EH (cell line): ENCODE data around the gene TIMM10.

Experiments used
- DNase-seq: peaks from one replicate; pipeline ENCODE4 v3.0.0-alpha.2; 2015; ENCODE audit warnings: low read depth

The TIMM10 gene, protein sequence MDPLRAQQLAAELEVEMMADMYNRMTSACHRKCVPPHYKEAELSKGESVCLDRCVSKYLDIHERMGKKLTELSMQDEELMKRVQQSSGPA

DNA sequence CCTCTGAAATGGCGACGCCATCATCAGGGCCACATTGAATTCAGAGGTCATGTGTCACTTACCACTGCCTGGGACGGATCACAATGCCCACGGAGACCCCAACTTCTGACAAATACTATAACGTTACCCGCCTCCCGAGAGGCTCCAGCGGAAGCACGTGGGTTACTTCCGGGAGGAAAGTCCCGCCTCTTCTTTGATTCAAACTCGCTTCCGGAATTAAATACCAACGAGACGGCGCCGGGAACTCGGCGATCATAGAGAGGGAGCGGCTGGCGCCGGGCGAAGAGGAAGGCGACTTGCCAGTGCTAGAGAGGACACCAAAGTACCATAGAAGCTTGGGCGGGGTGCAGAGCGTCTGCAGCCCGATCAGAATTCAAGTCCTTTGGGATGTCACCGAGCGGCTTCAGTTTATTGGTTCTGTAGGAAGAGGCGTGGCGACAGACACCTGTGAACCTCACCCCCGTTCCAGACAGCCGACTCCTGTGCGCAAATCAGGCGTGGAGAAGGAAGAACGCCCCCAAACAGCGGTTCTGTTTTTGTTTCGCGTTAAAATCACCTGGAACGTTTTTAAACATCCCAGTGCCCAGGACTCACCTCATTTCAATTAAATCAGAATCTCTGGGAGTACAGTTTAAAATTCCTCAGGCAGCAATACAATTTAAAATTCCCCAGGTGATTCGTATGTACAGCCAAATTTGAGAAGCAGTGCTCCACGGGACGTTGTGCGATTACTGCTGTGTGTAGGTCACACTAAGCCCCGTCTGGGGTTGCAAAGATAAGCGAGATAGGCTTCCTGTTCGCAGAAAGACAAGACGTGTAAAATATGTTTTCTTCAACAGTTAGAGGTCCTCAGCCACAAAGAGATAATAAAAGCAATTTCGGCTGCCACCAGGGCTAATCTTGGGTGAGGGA lies at the start of gene TIMM10:
Gene TIMM10 (minus strand): TSS at position 159 of the 912 bp plus-strand sequence. CDS start 565 bp downstream, outside the sequence.
- peak; percentile 98 for DNase-seq

DNA sequence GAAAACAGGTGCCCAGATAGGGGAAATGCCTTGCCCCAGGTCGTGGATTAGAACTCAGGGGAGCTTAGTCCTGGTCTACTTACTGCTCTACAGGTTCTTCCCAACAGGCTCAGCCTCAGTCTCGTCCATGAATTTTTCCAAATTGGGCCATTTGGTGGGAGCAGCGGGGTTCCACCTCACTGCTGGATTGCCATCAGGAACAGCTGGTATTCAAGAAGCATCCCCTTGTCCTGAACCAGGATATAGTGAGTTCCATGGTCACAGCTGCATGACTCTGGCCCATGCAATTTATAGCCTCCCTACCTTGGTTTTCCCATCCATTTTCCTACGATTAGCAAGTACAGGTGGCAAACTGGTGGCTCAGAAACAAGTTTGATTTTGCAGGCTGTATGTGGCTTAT lies 43.5 kb upstream of the TIMM10 start:
- DNase-seq: no peak

DNA sequence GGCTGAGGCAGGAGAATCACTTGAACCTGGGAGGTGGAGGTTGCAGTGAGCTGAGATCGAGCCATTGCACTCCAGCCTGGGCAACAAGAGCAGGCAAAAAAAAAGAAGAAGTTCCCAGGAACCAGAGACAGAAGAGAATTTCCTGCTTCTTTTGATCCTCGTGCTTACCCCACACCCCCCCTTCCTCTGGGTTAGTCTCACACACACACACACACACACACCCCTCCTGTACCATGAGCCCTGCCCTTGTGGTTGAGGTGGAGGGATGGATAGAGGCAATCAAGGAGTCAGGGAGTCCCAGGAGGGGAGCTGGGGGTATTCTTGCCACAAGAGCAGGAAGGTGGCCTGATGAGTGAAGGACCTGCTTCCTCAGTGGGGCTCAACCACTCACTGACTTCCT lies 41.1 kb upstream of the TIMM10 start:
- no peak for DNase-seq

DNA sequence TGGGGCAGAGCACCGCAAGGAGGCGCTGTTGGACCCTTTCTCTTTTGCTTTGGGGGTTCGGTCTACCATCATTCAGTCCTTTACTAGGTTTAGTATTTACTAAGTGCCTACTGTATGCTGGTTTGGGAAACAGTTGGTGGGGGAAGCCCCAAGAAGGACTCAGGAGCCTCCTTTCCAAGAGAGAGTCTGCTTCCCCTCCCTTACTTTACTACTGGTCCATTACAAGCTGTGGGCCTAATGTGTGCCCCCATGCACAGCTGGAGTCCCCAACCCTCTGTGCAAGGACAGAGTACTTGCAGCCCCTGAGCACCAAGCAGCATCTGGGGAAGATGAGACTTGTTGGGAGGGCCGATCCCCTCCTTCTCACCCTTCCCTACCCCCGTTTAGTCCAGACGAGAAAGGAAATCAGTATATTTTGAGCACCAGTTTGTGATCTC lies 37.8 kb upstream of the TIMM10 start:
- DNase-seq: peak; percentile 78

DNA sequence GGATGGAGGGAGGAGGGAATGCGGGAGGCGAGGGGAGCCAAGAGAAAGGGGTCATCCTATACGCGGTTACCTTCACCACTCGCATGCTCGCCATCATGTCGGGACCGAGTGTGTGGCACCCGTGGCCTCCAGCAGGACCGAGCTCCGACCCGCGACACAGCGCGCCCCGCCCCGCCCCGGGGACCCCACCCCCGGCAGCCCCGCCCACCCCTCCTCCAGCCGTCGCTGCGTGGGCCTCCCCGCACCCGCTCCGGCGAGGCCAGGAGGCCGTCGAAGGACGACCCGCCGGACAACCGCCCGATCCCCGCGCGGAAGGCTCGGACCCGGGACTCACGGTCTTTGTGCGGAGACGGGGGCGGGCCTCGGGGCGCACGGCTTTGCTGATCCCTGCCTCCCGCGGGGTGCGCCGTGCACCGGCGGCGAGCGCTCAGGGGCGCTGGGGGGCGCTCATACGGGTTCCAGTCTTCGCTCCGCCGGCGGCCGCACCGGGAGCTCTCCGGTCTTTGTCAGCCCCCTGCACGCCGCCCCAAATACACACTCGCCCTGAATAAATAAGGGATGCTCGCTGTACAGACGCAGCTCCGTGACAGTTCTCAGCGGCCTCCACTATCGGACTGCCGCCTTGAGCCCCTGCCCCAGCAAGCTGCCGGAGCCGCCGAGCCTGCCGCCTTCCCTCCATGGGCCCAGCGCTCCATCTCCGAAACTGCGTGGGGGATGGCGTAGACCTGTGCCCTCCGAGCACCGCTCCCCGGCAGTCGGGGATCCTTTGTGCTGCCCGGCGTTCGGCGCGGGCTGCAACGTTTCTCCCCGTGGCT lies 37.2 kb upstream of the TIMM10 start, which contains the start of gene UBE2L6:
Gene UBE2L6 (minus strand): TSS at position 158 of the 815 bp plus-strand sequence. CDS start 61 bp downstream, at position 97.
- DNase-seq: peak; percentile 46

DNA sequence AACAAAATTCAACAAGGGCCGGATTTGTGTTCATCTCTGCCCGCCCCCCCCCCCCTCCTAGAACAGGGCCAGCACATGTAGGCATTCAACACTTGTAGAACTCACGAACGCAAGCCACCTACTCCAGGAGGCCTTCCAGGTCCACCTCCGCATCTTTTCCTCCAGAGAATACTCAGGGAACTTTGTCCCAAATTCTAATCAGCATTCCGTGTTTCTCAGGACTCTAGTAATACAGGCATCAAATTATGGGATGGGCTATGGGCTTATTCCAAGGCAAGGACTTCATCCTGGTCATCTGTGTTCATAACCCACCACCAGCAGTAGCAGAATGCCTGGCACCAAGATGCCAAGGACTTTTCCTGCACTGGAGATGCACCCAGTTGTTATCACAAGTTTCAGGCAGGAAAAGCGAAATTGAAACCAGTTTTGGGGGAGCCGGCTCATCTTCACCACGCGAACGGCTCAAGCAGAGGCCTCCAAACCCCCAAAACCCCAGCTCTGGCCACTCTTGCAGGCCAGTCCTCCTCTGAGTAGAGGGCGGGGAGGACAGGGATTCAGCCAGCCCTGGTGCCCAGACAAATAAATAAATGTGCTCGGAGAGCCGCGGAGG lies 36.5 kb upstream of the TIMM10 start:
- DNase-seq: no peak

DNA sequence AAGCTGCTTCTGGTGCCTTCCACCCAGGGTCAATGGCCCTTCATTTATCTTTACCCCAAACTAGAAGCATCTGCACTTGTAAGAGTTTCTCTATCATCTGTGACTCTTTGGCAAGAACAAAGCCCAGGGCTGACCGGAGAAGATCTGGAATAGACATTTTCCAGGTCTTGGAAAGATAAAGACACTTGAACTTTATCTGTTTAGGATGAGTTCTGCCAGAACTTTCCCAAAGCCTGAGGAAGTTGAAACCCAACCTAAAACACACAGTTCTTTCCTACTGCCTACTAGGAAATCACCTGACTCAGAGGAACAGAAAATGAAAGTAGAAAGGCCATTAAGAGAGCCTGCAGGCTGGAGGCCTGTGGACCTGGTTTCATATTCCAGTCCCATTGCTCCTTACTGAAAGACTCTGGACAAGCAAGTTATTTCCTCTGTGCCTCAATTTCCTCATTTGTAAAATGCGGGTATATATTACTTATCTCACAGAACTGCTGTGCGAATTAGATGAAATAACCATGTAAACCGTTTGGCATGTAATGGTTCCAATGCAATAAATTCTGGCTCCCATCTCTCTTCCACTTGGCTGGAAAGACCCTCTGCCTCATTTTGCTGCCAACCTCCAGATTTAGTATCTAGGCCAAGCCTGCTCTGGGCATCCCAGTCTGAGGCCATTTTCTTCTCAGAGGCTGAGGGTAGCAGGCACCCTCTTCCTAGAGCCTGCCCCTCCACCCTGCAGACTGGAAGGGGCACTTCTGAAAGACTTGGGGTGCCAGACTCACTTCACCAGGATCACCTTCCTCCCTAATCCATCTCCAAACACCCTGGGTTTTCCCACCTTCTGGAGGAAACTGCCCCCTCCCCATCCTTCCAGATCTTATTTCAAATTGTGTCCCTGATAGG lies 35.7 kb upstream of the TIMM10 start:
- peak; percentile 64 for DNase-seq

DNA sequence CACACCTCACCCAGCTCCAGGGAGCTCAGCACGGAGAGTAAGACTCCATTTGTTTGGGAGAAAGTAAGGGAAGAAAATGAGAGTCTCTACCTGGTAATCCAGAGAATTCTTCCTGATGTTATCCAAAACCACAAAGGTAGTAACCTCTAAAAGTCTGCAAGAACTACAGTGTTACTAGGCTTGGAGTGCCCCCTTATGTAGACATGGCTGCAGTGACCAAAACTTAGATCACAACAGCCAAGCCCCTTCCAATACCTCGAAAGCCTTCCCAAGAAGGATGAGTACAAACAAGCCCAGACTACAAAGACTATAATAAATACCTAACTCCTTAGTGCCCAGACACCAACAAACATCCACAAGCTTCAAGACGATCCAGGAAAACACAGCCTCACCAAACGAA lies 32.0 kb upstream of the TIMM10 start:
- no peak for DNase-seq

DNA sequence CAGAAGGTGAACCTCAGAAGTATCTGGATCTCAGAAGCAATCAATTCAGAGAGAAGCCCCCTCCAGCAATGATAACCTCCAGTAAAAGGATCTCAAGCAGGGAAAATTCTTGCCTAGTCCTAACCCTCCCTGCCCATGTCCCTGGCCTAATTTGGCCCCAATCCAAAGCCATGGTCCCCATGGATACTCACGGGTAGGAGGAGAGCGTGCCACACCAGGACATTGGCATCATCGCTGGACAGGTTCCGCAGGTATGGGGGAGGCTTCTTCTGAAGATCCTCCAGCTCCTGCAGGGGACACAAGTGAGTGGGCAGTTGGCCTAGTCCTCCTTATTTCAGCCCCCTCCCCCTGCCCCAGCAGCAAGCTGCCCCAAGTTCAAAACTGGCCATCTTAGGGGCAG lies 29.6 kb upstream of the TIMM10 start:
- no peak for DNase-seq

DNA sequence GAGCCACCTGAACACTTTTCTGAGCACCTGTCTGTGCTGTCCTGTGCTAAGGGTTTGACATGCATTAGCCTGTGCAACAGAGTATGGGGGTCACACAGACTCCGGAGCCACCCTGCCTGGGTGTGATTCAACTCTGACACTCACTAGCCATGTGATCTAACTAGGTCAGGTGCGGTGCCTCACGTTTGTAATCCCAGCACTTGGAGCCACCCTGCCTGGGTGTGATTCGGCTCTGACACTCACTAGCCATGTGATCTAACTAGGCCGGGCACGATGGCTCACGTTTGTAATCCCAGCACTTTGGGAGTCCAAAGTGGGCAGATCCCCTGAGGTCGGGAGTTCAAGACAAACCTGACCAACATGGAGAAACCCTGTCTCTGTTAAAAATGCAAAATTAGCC lies 25.5 kb upstream of the TIMM10 start:
- DNase-seq: no peak

DNA sequence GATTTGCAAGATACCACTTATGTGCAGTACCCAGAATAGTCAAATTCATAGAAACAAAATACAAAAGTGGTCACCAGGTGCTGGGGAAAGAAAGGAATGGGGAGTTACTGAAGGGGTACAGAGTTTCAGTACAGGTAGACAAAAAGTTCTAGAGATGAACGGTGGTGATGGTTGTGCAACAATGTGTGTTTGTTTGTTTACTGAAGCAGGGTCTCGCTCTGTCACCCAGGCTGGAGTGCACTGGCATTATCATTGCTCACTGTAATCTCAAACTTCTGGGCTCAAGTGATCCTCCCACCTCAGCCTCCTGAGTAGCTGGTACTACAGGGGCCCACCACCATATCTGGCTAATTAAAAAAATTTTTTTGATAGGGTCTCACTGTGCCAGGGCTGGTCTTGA lies 24.8 kb upstream of the TIMM10 start:
- no peak for DNase-seq

DNA sequence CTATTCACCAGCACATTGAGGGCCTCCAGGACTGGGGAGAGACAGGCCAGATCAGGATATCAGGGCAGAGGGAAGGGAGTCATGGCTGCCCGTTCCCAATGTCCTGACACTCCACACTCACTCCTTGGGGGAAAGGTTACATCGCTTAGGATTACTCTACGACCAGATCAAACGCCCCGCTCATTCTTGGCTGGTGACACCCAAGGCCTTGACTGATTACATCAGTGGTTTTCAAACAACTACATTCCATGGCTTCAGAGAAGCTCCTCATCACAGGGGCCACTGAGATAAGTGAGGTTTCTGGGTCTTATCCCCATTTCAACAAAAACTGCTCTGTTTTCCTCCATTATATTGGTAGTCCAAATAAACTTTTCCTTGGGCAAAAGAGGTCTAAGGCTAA lies 21.9 kb upstream of the TIMM10 start:
- no peak for DNase-seq

DNA sequence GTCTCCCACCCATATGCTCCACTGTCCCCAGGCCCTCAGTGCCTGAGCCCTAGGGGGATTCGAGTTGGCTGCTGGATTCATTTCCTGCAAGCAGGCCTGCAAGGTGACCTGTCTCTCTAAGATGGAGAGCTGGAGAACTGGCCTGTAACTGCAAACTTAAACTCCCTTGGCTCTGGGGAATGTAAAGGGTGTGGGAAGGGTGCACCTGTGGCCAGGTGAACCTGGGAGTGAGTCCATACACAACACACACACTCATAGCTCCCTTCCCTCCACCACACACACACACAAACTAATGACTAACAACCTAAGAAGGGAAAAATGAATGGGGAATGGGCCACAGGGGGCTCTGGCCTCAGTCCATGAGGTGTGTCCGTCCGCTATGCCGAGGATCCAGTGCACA lies 21.4 kb upstream of the TIMM10 start:
- no peak for DNase-seq

DNA sequence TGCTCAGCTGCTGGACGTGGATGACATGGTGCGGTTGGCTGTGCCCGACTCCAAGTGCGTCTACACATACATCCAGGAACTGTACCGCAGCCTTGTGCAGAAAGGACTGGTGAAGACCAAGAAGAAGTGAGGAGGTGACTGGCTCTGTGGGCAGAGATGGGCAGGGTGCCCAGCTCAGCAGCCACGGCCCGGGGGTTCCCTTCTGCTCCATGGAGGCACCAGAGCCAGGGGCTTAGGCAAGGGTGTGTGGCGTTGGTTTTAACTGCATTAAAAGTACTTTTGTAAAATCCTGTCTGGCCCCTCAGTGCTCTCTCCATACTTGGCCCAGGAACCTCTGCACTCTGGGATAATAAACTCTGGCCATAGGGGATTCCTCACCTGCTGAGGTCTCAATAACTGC lies 19.4 kb upstream of the TIMM10 start:
- no peak for DNase-seq

DNA sequence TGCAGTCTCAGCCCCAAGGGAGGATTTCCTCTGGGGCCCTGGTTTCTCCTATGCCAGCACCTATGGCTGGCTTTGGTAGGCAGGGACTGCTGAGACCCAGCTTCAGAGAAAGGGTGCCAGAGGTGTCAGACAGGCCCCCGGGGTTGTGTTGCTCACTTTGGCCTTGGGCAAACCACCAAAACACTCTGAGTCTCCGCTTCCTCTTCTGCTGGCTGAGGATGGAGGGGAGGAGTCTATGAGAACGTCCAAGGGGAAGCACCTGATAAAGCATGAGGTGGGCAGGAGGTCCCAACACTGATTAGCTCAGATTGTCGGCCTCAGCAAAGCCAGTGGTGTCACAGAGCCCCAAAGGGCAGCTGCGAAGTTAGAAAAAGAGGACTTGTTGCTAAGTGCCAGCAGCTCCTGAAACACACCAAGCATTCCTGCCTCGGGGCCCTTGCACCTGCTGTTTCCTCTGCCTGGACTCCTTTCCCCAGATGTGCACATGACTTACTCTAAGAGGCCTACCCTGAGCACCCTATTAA lies 17.4 kb upstream of the TIMM10 start:
- no peak for DNase-seq

DNA sequence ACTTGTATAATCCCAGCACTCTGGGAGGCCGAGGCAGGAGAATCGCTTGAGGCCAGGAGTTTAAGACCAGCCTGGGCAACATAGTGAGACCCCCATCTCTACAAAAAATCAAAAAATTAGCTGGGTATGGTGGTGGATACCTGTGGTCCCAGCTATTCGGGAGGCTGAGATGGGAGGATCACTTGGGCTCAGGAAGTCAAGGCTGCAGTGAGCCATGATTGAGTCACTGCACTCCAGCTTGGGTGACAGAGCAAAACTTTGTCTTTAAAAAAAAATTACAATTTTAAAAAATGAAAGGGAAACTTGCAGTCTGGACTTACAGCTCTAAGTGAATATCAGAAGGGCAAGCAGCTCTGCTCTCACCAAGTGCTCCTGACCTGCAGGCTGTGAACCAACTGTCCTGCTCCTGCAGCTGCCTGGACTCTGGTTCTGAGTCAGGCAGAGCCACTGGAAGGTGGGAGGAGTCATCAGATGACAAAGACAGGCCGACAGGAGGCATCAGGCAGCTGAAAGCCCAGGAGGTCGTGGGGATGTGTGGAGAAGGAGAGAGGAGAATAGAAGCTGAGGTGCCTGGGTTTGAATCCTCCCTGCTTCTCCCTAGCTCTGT lies 16.4 kb upstream of the TIMM10 start:
- DNase-seq: peak; percentile 65

DNA sequence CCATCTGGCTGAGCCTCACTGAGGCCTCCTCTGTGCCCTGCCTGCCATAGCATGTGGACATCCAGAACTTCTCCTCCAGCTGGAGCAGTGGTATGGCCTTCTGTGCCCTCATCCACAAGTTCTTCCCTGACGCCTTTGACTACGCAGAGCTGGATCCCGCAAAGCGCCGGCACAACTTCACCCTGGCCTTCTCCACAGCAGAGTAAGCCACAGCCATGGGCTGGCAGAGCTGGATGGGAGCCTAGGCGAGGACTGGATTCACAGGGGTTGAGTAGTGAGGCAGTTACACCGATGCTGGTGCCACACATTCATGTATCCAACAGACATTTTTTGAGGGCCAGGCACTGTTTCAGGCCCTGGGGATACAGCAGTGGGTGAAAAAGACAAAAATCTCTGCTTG lies 15.9 kb upstream of the TIMM10 start:
- DNase-seq: no peak

DNA sequence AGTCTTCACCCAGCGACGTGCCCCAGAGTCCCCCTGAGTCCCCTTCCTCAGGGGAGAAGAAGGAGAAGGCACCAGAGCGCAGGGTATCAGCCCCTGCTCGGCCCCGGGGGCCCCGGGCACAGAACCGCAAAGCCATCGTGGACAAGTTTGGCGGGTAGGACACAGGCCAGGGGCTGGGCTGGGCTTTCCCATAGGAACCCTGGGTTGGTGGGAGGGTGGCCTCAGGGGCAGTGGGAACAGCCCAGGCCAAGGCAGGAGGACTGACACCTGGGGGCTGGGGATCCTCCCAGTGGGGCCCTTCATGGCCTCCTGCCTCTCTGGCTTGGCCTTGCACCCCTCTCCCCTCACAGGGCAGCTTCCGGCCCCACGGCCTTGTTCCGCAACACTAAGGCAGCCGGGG lies 15.3 kb upstream of the TIMM10 start:
- no peak for DNase-seq

DNA sequence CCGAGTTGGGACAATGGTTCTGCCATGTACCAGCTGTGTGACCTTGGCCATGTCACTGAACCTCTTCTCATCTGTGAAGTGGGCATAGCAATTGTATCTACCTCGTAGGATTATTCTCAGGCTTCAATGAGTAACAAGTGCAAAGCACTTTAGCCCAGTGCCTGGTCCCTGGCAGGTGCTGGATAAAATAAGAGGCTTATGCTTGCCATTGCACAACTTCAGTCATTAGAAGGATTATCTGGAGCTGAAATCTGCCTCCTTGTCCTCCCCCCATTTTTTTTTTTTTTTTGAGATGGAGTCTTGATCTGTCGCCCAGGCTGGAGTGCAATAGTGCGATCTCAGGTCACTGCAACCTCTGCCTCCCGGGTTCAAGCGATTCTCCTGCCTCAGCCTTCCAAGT lies 14.0 kb upstream of the TIMM10 start:
- DNase-seq: no peak

DNA sequence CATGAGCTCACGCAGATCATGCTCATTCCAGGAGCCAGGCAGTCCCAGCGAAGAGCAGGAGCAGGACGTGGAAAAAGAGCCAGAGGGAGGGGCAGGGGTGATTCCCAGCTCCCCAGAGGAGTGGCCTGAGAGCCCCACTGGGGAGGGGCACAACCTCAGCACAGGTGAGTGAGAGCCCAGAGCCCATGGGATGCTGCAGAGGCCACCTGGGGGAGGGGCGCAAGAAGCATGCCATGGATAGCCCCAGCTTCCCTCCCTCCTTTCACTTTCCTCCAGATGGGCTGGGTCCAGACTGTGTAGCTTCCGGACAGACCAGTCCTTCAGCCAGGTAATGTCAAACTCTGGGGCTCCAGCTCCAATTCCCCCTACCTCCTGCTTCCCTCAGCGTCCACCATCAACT lies 13.0 kb upstream of the TIMM10 start:
- no peak for DNase-seq

DNA sequence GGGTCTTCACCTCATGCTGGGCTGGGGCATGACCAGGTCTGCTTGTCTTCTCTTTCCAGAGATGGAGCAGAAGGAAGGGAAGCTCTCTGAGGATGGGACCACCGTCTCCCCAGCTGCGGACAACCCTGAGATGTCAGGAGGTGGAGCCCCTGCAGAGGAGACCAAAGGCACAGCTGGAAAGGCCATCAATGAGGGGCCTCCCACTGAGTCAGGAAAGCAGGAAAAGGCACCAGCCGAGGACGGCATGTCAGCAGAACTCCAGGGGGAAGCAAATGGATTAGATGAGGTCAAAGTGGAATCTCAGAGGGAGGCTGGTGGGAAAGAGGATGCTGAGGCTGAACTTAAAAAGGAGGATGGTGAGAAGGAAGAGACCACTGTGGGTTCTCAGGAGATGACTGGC lies 12.0 kb upstream of the TIMM10 start:
- no peak for DNase-seq
